ENCODE data around the gene SMIM32.

Gene SMIM32

GRCh38 chr5:136188859-136189258, 4.1 kb downstream of the SMIM32 start:
- peaks cover 5% of the 10 kb centered on the region; the same call in 1 of the 2 replicates for H3K4me1 ChIP-seq (ENCODE audit: control insufficient read depth, insufficient read depth, low read length)
- 0 out of 2 replicates have a peak, but pooled peaks cover 8% of the 10 kb centered on the region for H3K36me3 ChIP-seq (ENCODE audit: control insufficient read depth, insufficient read depth, low read length)
- peaks cover 52% of the 10 kb centered on the region for H3K27me3 ChIP-seq (ENCODE audit: control insufficient read depth, insufficient read depth, low read length)
- H3K4me3 ChIP-seq (ENCODE audit: low read depth, low read length): no peak overlapping the region
- no peak overlapping the region for H3K9ac ChIP-seq (ENCODE audit: low read depth, low read length)
- no peaks in the 10 kb centered on the region for H3K9me3 ChIP-seq (ENCODE audit: control insufficient read depth, insufficient read depth, low read length)
- no peak overlapping the region for H3K27ac ChIP-seq (ENCODE audit: low read depth, low read length)

GRCh38 chr5:136186796-136187195, 6.2 kb downstream of the SMIM32 start:
- Histone ChIP-seq H3K27me3 (ENCODE audit: control insufficient read depth, insufficient read depth, low read length) (peaks cover 31% of the 10 kb centered on the region), H3K4me1 (ENCODE audit: control insufficient read depth, insufficient read depth, low read length) (peaks cover 3% of the 10 kb centered on the region; the same call in 1 of the 2 replicates), H3K4me3 (ENCODE audit: low read depth, low read length) (no peak overlapping the region), H3K9me3 (ENCODE audit: control insufficient read depth, insufficient read depth, low read length) (no peaks in the 10 kb centered on the region), H3K36me3 (ENCODE audit: control insufficient read depth, insufficient read depth, low read length) (0 out of 2 replicates have a peak, but pooled peaks cover 8% of the 10 kb centered on the region), H3K9ac (ENCODE audit: low read depth, low read length) (no peak overlapping the region), H3K27ac (ENCODE audit: low read depth, low read length) (no peak overlapping the region)

GRCh38 chr5:136185974-136186665, 6.8 kb downstream of the SMIM32 start:
- Histone ChIP-seq H3K9ac (ENCODE audit: low read depth, low read length) (no peak overlapping the region), H3K9me3 (ENCODE audit: control insufficient read depth, insufficient read depth, low read length) (no peaks in the 10 kb centered on the region), H3K4me3 (ENCODE audit: low read depth, low read length) (no peak overlapping the region), H3K27me3 (ENCODE audit: control insufficient read depth, insufficient read depth, low read length) (peaks cover 25% of the 10 kb centered on the region), H3K4me1 (ENCODE audit: control insufficient read depth, insufficient read depth, low read length) (no peaks in the 10 kb centered on the region), H3K36me3 (ENCODE audit: control insufficient read depth, insufficient read depth, low read length) (0 out of 2 replicates have a peak, but pooled peaks cover 8% of the 10 kb centered on the region), H3K27ac (ENCODE audit: low read depth, low read length) (no peak overlapping the region)

GRCh38 chr5:136182618-136183017, 10.3 kb downstream of the SMIM32 start:
- Histone ChIP-seq H3K4me1 (ENCODE audit: control insufficient read depth, insufficient read depth, low read length) (no peaks in the 10 kb centered on the region), H3K4me3 (ENCODE audit: low read depth, low read length) (no peak overlapping the region)

GRCh38 chr5:136174021-136174659, 18.8 kb downstream of the SMIM32 start:
- H3K4me1 ChIP-seq (ENCODE audit: control insufficient read depth, insufficient read depth, low read length): no peaks in the 10 kb centered on the region
- H3K27ac ChIP-seq (ENCODE audit: low read depth, low read length): no peak overlapping the region
- no peak overlapping the region for H3K9ac ChIP-seq (ENCODE audit: low read depth, low read length)
- H3K4me3 ChIP-seq (ENCODE audit: low read depth, low read length): no peak overlapping the region
- H3K9me3 ChIP-seq (ENCODE audit: control insufficient read depth, insufficient read depth, low read length): no peaks in the 10 kb centered on the region
- peaks cover 63% of the 10 kb centered on the region for H3K36me3 ChIP-seq (ENCODE audit: control insufficient read depth, insufficient read depth, low read length)
- no peaks in the 10 kb centered on the region for H3K27me3 ChIP-seq (ENCODE audit: control insufficient read depth, insufficient read depth, low read length)

More at GRCh38 chr5:136182618-136183017, 10.3 kb downstream of the SMIM32 start:
- Histone ChIP-seq H3K9me3 (ENCODE audit: control insufficient read depth, insufficient read depth, low read length) (no peaks in the 10 kb centered on the region), H3K36me3 (ENCODE audit: control insufficient read depth, insufficient read depth, low read length) (peaks cover 18% of the 10 kb centered on the region), H3K27me3 (ENCODE audit: control insufficient read depth, insufficient read depth, low read length) (no peaks in the 10 kb centered on the region; the same call in 1 of the 2 replicates), H3K9ac (ENCODE audit: low read depth, low read length) (no peak overlapping the region), H3K27ac (ENCODE audit: low read depth, low read length) (no peak overlapping the region)

- H3K36me3 ChIP-seq (ENCODE audit: control insufficient read depth, insufficient read depth, low read length): peaks cover 50% of the 10 kb centered on the region
- H3K9ac ChIP-seq (ENCODE audit: low read depth, low read length): no peak overlapping the region
- H3K4me1 ChIP-seq (ENCODE audit: control insufficient read depth, insufficient read depth, low read length): no peaks in the 10 kb centered on the region
- H3K4me3 ChIP-seq (ENCODE audit: low read depth, low read length): no peak overlapping the region
- no peaks in the 10 kb centered on the region for H3K27me3 ChIP-seq (ENCODE audit: control insufficient read depth, insufficient read depth, low read length)
- H3K9me3 ChIP-seq (ENCODE audit: control insufficient read depth, insufficient read depth, low read length): no peaks in the 10 kb centered on the region
- no peak overlapping the region for H3K27ac ChIP-seq (ENCODE audit: low read depth, low read length)
These were observed 23.7 kb downstream of the SMIM32 start for GRCh38 chr5:136169218-136169617.

GRCh38 chr5:136166909-136167308, 26.1 kb downstream of the SMIM32 start:
- Histone ChIP-seq H3K9me3 (ENCODE audit: control insufficient read depth, insufficient read depth, low read length) (no peaks in the 10 kb centered on the region), H3K4me1 (ENCODE audit: control insufficient read depth, insufficient read depth, low read length) (no peaks in the 10 kb centered on the region), H3K27ac (ENCODE audit: low read depth, low read length) (no peak overlapping the region), H3K4me3 (ENCODE audit: low read depth, low read length) (no peak overlapping the region), H3K9ac (ENCODE audit: low read depth, low read length) (no peak overlapping the region), H3K27me3 (ENCODE audit: control insufficient read depth, insufficient read depth, low read length) (no peaks in the 10 kb centered on the region), H3K36me3 (ENCODE audit: control insufficient read depth, insufficient read depth, low read length) (peaks cover 56% of the 10 kb centered on the region)

- Histone ChIP-seq H3K4me3 (ENCODE audit: low read depth, low read length) (no peak overlapping the region), H3K9me3 (ENCODE audit: control insufficient read depth, insufficient read depth, low read length) (no peaks in the 10 kb centered on the region), H3K4me1 (ENCODE audit: control insufficient read depth, insufficient read depth, low read length) (no peaks in the 10 kb centered on the region; the same call in 1 of the 2 replicates), H3K9ac (ENCODE audit: low read depth, low read length) (no peak overlapping the region), H3K27ac (ENCODE audit: low read depth, low read length) (no peak overlapping the region), H3K27me3 (ENCODE audit: control insufficient read depth, insufficient read depth, low read length) (no peaks in the 10 kb centered on the region), H3K36me3 (ENCODE audit: control insufficient read depth, insufficient read depth, low read length) (peaks cover 66% of the 10 kb centered on the region)
These were observed 28.7 kb downstream of the SMIM32 start for GRCh38 chr5:136164226-136164625.

- peaks cover 64% of the 10 kb centered on the region for H3K36me3 ChIP-seq (ENCODE audit: control insufficient read depth, insufficient read depth, low read length)
- no peaks in the 10 kb centered on the region; the same call in 1 of the 2 replicates for H3K4me1 ChIP-seq (ENCODE audit: control insufficient read depth, insufficient read depth, low read length)
- H3K9ac ChIP-seq (ENCODE audit: low read depth, low read length): no peak overlapping the region
- no peak overlapping the region for H3K27ac ChIP-seq (ENCODE audit: low read depth, low read length)
- H3K9me3 ChIP-seq (ENCODE audit: control insufficient read depth, insufficient read depth, low read length): peaks cover 5% of the 10 kb centered on the region
- no peaks in the 10 kb centered on the region for H3K27me3 ChIP-seq (ENCODE audit: control insufficient read depth, insufficient read depth, low read length)
- no peak overlapping the region for H3K4me3 ChIP-seq (ENCODE audit: low read depth, low read length)
These were observed 31.0 kb downstream of the SMIM32 start for GRCh38 chr5:136162008-136162407.

GRCh38 chr5:136159457-136159856, 33.5 kb downstream of the SMIM32 start:
- H3K27ac ChIP-seq (ENCODE audit: low read depth, low read length): no peak overlapping the region
- H3K9ac ChIP-seq (ENCODE audit: low read depth, low read length): no peak overlapping the region
- H3K9me3 ChIP-seq (ENCODE audit: control insufficient read depth, insufficient read depth, low read length): peaks cover 11% of the 10 kb centered on the region
- no peak overlapping the region for H3K4me3 ChIP-seq (ENCODE audit: low read depth, low read length)
- H3K27me3 ChIP-seq (ENCODE audit: control insufficient read depth, insufficient read depth, low read length): no peaks in the 10 kb centered on the region
- H3K4me1 ChIP-seq (ENCODE audit: control insufficient read depth, insufficient read depth, low read length): no peaks in the 10 kb centered on the region; the same call in 1 of the 2 replicates
- H3K36me3 ChIP-seq (ENCODE audit: control insufficient read depth, insufficient read depth, low read length): peaks cover 75% of the 10 kb centered on the region

- Histone ChIP-seq H3K4me3 (ENCODE audit: low read depth, low read length) (no peak overlapping the region), H3K9ac (ENCODE audit: low read depth, low read length) (no peak overlapping the region), H3K9me3 (ENCODE audit: control insufficient read depth, insufficient read depth, low read length) (peaks cover 11% of the 10 kb centered on the region), H3K27me3 (ENCODE audit: control insufficient read depth, insufficient read depth, low read length) (no peaks in the 10 kb centered on the region), H3K4me1 (ENCODE audit: control insufficient read depth, insufficient read depth, low read length) (no peaks in the 10 kb centered on the region; the same call in 1 of the 2 replicates), H3K27ac (ENCODE audit: low read depth, low read length) (no peak overlapping the region), H3K36me3 (ENCODE audit: control insufficient read depth, insufficient read depth, low read length) (peaks cover 67% of the 10 kb centered on the region)
These were observed 35.4 kb downstream of the SMIM32 start for GRCh38 chr5:136157514-136157913.
